22Rv1 (cell line): Measurements from ENCODE around the gene CACNA1F.
A peak's percentile ranks its signal among the peaks of the same experiment; 100 is the strongest.

Source experiments
- H3K27ac ChIP-seq: fragments of 450-650 bp; 2 replicates; pipeline ENCODE4 v1.5.1; 2017
- ZFX ChIP-seq: fragments of 450-650 bp; IDR thresholded peaks from 2 replicates; pipeline ENCODE4 v1.6.1; 2017; ENCODE audit warnings: antibody characterized with exemption, borderline replicate concordance
- TF ChIP-seq, protein P1 (sequence below): fragments of 450-650 bp; IDR thresholded peaks from 2 replicates; pipeline ENCODE4 v1.5.1; 2017; ENCODE audit warnings: mild to moderate bottlenecking

Gene CACNA1F

DNA sequence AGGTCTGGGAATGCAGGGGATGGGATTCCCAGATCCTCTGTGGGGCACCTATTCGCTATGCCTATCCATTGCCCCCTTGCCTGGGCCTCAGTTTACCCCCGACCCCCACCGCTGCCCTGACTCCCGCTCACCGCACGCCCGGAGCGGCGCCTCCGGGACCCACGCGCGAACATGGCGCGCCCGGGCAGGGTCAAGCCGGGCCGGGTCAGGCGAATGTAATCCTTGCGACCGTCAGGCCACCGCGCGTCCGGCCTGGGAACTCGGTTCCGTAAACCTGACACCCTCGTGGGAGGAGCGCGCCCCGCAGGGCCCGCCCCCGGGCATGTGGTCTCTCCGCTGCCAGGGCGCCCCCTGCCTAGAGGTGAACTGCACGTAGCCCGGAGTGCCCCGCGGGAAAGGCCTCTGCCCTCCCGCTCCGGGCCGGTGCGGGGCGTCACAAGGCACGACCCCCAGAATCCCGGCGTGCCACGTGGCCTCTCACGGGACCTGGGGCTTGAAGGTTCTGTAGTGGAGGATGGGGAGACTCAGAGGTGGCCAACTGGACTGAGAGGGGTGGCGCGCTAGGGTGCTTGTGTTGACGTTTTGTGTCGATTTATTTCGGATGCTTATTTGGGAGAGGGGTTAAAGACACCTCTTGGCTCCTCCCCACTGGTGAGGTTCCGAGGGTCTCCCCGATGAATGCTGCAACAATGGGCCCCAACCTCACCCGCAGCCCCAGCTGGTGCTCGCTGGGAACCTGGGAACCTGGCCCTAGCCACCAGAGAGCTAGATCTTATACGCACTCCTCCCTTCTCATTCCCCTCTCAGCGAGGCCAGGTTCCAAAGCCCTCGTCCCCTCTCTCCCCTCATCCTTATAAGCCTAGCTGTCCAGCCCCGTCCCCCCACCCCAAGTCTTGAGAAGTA, 46.8 kb downstream of the CACNA1F start, which contains the start of gene PRICKLE3:
Gene PRICKLE3, minus strand, starts transcription at position 249 of the 903 bp plus-strand sequence. Its CDS starts 76 bp downstream, at position 173.
- no peak for TF ChIP-seq ZFX
- TF ChIP-seq, protein P1, sequence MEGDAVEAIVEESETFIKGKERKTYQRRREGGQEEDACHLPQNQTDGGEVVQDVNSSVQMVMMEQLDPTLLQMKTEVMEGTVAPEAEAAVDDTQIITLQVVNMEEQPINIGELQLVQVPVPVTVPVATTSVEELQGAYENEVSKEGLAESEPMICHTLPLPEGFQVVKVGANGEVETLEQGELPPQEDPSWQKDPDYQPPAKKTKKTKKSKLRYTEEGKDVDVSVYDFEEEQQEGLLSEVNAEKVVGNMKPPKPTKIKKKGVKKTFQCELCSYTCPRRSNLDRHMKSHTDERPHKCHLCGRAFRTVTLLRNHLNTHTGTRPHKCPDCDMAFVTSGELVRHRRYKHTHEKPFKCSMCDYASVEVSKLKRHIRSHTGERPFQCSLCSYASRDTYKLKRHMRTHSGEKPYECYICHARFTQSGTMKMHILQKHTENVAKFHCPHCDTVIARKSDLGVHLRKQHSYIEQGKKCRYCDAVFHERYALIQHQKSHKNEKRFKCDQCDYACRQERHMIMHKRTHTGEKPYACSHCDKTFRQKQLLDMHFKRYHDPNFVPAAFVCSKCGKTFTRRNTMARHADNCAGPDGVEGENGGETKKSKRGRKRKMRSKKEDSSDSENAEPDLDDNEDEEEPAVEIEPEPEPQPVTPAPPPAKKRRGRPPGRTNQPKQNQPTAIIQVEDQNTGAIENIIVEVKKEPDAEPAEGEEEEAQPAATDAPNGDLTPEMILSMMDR = peak; percentile 59
- H3K27ac ChIP-seq = peak within 1 kb of the TSS; percentile 80

DNA sequence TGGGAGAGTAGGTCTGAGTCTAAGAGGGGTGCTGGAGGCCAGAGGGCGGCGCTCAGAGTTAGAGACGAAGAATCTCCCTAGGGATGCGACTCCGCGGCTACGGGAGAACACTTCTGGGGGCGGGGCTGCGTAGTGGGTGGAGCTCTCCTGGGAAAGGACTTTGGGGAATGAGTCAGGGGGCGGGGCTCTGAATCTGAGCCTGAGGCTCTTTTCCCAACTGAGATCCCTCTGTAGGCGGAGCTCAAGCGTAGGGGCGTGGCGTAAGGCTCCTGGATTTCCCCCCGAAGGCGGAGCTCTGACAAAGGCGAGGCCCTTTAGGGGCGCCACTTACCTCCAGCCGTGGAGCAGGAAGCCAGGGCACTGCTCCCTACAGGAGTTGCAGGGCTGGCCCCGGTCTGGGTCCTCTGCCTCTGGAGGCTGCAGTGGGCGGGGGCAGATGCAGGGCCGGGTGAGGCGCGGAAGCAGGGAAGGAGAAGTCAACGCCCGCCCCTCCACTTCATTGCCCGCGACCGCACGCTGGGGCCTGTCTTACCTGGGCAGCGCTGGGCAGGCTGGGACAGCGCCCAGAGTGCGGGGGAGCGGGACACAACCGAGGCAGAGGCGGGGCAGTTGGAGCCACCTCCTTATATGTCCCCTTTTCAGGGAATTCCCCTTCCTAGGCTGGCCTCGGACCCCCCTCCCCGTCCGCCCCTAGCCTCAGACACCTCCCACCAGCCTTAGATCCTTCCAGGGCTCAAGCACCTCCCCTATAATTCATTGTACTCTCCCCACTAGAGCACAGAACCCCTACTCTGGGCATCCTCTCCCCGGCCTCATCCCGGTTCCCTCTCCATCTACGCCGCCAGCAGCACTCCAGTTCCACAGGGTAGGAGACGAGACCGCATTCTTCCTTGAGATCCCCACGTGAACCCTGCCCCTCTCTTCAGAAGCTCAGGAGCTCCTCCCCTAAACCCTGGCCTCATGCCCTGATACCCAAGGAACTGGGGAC, 48.6 kb downstream of the CACNA1F start:
- peak overlapping the region; percentile 80 for H3K27ac ChIP-seq
- no peak for TF ChIP-seq ZFX
- TF ChIP-seq, protein P1 = peak; percentile 2; the same call in 1 of the 2 replicates

DNA sequence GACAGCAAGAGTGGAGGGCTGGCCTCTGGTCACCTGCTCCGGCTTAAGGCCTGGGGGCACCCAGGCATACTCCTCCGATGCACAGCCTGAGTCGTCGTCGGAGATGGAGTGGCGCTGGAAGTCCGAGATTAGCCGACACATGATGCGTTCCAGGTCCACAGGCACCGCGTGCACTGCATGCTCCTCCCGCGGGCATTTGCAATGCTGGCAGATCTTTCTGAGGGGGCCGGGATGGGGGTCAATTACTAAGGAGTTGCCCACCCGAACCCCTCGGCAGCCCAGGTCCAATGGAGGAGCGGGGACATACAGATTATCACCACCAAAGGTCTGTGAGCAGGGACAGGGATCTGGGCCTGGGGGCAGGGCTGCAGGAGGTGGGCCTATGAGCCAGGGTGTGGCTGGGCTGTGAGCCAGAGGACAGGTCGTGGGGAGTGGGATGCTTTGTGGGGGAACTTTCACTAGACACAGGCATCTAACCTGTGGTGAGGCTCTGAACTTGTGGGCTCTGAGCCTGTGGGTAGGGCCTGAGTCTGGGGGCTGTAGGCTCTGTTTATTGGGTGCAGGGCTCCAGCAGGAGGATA, 49.3 kb downstream of the CACNA1F start:
- TF ChIP-seq ZFX = no peak
- TF ChIP-seq, protein P1 = no peak
- H3K27ac ChIP-seq = peak overlapping the region; percentile 80

DNA sequence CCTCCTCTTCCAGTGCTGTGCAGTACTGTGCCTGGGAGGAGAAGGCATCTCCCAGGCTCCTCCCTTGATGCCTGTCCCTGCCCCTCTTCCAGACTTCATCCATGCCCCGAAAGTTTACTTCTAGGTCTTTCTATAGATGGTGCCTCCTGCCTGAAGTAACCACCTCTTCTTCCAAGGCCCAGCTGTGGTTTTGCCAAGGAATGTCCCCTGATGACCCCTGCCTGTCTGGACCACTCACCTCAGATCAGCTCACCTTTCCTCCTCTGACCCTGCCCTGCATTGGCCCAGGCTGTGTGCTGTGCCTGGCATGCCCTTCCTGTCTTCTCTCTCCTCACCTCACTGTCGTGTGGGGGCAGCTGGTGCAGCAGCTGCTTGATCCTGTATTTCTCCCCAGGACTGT, 53.8 kb downstream of the CACNA1F start:
- H3K27ac ChIP-seq = no peak overlapping the region
- no peak for TF ChIP-seq ZFX
- TF ChIP-seq, protein P1 = no peak

DNA sequence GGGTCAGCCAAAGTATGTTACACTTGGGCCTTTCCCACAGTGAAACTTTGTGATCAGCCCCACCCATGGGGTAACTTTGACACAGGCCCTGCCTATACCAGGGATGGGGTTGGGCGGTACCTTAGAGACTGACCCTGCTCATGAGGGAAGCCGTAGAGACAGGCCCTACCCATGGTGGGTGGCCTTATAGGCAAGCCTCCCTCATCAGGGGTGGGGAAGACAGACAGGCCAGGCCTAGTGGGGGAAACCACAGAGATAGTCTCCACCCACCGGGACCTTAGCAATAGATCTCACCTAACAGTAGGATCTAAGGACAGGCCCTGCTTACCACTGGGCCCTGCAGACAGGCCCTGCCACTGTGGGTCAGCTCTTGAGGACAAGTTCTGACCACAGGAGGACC, 54.6 kb downstream of the CACNA1F start:
- no peak overlapping the region for H3K27ac ChIP-seq
- TF ChIP-seq, protein P1 = no peak
- no peak for TF ChIP-seq ZFX

DNA sequence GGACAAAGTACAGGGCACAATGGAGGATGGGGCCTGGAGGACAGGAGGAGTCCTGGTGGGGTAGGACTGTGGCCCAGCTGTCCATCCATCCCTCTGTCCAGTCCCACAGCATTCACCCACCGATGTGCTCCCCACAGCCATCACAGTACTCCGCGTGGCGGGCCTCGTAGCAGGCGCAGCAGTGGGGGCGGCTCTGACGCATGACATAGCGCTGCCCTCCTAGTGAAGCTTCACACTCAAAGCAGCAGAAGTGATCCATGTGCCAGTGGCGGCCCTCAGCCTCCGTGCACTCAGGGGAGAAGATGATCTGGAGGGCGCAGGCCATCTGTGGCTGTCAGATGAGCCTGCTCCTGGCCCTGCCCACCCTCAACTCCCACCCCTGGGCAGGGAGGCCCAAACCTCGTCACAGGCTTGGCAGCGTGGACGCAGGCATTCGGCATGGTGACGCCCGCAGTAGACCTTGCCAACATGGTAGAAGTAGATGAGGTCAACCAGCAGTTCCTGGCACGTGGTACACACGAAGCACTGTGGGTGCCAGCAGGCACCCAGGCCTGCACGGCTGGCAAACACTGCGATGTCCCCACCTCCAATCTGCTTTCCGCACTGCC, 55.2 kb downstream of the CACNA1F start:
- TF ChIP-seq, protein P1 = no peak
- no peak for TF ChIP-seq ZFX

More for the DNA sequence above, 55.2 kb downstream of the CACNA1F start:
- H3K27ac ChIP-seq = no peak overlapping the region
